Measurements from ENCODE around the gene LNPK.

The LNPK gene

GRCh38 chr2:176022048-176022447 lies 20.0 kb upstream of the LNPK start:
- TF ChIP-seq, protein P1, sequence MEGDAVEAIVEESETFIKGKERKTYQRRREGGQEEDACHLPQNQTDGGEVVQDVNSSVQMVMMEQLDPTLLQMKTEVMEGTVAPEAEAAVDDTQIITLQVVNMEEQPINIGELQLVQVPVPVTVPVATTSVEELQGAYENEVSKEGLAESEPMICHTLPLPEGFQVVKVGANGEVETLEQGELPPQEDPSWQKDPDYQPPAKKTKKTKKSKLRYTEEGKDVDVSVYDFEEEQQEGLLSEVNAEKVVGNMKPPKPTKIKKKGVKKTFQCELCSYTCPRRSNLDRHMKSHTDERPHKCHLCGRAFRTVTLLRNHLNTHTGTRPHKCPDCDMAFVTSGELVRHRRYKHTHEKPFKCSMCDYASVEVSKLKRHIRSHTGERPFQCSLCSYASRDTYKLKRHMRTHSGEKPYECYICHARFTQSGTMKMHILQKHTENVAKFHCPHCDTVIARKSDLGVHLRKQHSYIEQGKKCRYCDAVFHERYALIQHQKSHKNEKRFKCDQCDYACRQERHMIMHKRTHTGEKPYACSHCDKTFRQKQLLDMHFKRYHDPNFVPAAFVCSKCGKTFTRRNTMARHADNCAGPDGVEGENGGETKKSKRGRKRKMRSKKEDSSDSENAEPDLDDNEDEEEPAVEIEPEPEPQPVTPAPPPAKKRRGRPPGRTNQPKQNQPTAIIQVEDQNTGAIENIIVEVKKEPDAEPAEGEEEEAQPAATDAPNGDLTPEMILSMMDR (IDR thresholded peaks at IDR 0.05), result no peak

DNA sequence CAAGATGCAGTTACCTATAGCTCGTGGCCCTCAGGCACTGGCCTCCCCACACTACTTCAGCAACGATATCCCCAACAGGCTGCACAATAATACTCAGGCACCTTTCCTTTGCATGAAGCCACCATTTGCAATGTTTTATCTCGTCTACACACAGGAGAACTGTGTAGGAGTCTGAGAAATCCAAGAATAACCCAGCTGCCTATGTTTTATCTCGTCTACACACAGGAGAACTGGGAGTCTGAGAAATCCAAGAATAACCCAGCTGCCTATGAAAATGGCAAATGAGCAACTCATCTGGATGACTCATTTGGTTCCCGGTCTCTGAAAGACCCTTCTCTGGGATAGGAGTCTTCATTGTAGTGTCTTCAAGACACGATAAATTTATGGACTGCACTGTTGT lies 18.3 kb upstream of the LNPK start:
- TF ChIP-seq, protein P1 (IDR thresholded peaks at IDR 0.05), result no peak

- TF ChIP-seq, protein P1 (IDR thresholded peaks at IDR 0.05), result no peak
These were observed 16.6 kb upstream of the LNPK start for GRCh38 chr2:176018708-176019107.

- TF ChIP-seq, protein P1 (IDR thresholded peaks at IDR 0.05), result no peak
These were observed 7.4 kb upstream of the LNPK start for GRCh38 chr2:176009445-176009844.

- TF ChIP-seq, protein P1 (IDR thresholded peaks at IDR 0.05), result no peak
These were observed 2.9 kb upstream of the LNPK start for GRCh38 chr2:176004934-176005333.

DNA sequence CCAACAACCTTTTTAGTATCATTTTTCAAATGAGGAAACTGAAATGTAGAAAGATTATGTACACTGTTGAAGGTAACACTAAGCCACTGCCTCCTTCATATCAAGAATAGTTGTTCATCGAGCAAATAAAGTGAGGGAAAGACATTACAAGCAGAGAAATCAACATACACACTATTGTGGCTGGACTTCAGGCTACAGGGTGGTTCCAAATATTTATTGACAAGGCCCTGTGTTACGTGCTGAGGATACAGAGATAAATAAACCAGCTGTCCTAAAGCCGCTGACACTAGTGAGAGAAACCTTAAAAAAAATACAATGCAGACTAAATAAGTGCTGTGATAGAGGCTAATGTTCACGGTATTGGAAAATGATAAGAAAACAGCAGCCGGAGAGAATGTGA lies 1.9 kb upstream of the LNPK start:
- TF ChIP-seq, protein P1 (IDR thresholded peaks at IDR 0.05), result no peak

GRCh38 chr2:176002688-176003210 lies 682 bp upstream of the LNPK start:
- TF ChIP-seq, protein P1 (IDR thresholded peaks at IDR 0.05), result no peak

DNA sequence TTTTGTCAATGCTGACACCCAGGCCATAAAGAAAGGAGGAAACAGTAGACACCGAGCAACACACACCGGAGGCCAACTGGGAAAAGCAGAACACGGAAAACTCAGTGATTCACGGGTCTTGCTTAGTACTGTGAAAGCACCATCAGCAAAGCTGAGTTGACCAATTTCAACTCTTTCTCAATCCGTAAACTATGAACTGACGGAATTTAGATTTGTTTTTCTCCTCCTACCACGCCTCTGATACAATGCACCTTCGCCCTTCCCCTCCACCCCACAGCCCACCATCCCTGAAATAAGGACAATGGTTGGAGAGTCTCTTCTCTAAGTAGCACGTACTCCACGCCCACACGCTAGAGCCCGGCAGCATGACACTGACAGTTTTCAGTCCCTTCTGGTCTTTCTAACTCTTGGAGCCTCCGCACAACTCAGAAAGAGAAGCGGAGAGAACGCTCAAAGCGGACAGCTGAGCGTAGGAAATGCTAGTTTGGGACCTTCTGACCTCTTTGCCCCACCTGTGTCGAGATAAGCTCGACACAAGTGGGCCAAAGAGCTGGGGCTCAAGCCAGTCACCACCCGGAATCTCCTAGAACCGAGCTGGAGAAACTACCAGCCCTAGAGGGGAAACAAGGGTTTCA lies 669 bp downstream of the LNPK start:
- TF ChIP-seq, protein P1 (IDR thresholded peaks at IDR 0.05), result no peak

All from LNCAP (cell line).